NCI-H128 (cell line): ENCODE data around the gene YIPF3.

ENCODE experiments used
- DNase-seq: peaks from one replicate; lab custom pipeline; 2025; ENCODE audit not compliant: unreplicated experiment; lab: John Stamatoyannopoulos, UW

The YIPF3 gene

GRCh38 chr6:43493833-43494232 lies 22.9 kb downstream of the YIPF3 start:
- DNase-seq: no peak

GRCh38 chr6:43493230-43493629 lies 23.5 kb downstream of the YIPF3 start:
- no peak for DNase-seq

GRCh38 chr6:43492673-43493072 lies 24.1 kb downstream of the YIPF3 start:
- no peak for DNase-seq

- no peak for DNase-seq
Observed at GRCh38 chr6:43491750-43492661, 24.7 kb downstream of the YIPF3 start.

GRCh38 chr6:43490523-43490939 lies 26.2 kb downstream of the YIPF3 start:
- no peak for DNase-seq

- DNase-seq: no peak
Observed at GRCh38 chr6:43489277-43490072, 27.3 kb downstream of the YIPF3 start.

- DNase-seq: no peak
Observed at GRCh38 chr6:43488667-43489276, 28.0 kb downstream of the YIPF3 start.

- no peak for DNase-seq
Observed at GRCh38 chr6:43481591-43482236, 35.0 kb downstream of the YIPF3 start.

GRCh38 chr6:43481075-43481474 lies 35.7 kb downstream of the YIPF3 start:
- no peak for DNase-seq

GRCh38 chr6:43478008-43478372 lies 38.7 kb downstream of the YIPF3 start:
- DNase-seq: no peak

- DNase-seq: peak; percentile 72
Observed at GRCh38 chr6:43477235-43478007, 39.3 kb downstream of the YIPF3 start, which contains the start of gene TJAP1. Gene TJAP1 (plus strand): TSS chr6:43477570. CDS start chr6:43499002, 21,432 bp downstream.

- no peak for DNase-seq
Observed at GRCh38 chr6:43476746-43477145, 40.0 kb downstream of the YIPF3 start.

GRCh38 chr6:43475516-43475915 lies 41.2 kb downstream of the YIPF3 start:
- DNase-seq: no peak

GRCh38 chr6:43472515-43472914 lies 44.2 kb downstream of the YIPF3 start:
- no peak for DNase-seq

- DNase-seq: no peak
Observed at GRCh38 chr6:43471399-43471798, 45.3 kb downstream of the YIPF3 start.

- DNase-seq: no peak
Observed at GRCh38 chr6:43469947-43470346, 46.8 kb downstream of the YIPF3 start.

- no peak for DNase-seq
Observed at GRCh38 chr6:43468748-43469681, 47.7 kb downstream of the YIPF3 start.

GRCh38 chr6:43468240-43468639 lies 48.5 kb downstream of the YIPF3 start:
- DNase-seq: no peak

GRCh38 chr6:43467752-43468151 lies 49.0 kb downstream of the YIPF3 start:
- DNase-seq: no peak
